Uterus (tissue), 4 donors: ENCODE measurements around the gene STK11. TPM values are rescaled to one million over a fixed set of nuclear protein-coding genes. Genes with fewer than 3 reads are reported as not detected.

Source experiments
- DNase-seq, 2 donors: peaks; one replicate each; pipeline ENCODE4 v3.0.0-alpha.2; 2019 to 2020
- H3K27ac ChIP-seq, 2 donors: fragments of 200-600 bp; sonication (generic); 1 replicate in 1 of 2; 2 replicates in 1 of 2; pipeline ENCODE4 v1.5.1; 2016 to 2018
- H3K27me3 ChIP-seq, 2 donors: fragments of 200-600 bp; sonication (generic); one replicate each; pipeline ENCODE4 v1.5.1; 2018 to 2019; ENCODE audit warnings: control low read depth in 1 of 2
- H3K36me3 ChIP-seq, 2 donors: fragments of 200-600 bp; sonication (generic); one replicate each; pipeline ENCODE4 v1.5.1; 2019; ENCODE audit warnings: control low read depth in 1 of 2
- H3K4me1 ChIP-seq, 2 donors: fragments of 200-600 bp; sonication (generic); one replicate each; pipeline ENCODE4 v1.5.1; 2018 to 2019; ENCODE audit warnings: control low read depth in 1 of 2
- H3K4me3 ChIP-seq, 2 donors: fragments of 200-600 bp; sonication (generic); 1 replicate in 1 of 2; 2 replicates in 1 of 2; pipeline ENCODE4 v1.5.1; 2018 to 2019; ENCODE audit warnings: mild to moderate bottlenecking in 1 of 2
- H3K9me3 ChIP-seq, 2 donors: fragments of 200-600 bp; sonication (generic); one replicate each; pipeline ENCODE4 v1.5.1; 2019; ENCODE audit warnings: control low read depth in 1 of 2
- POLR2A ChIP-seq, 2 donors: fragments of 450-650 bp; IDR thresholded peaks; one replicate each; pipeline ENCODE4 v1.6.1; 2016; ENCODE audit warnings: antibody characterized with exemption in 2 of 2, mild to moderate bottlenecking in 1 of 2, moderate library complexity in 1 of 2
- intact Hi-C: fragments of 100-400 bp; cut with DNase I; formaldehyde crosslinking; loops from one replicate; pipeline ENCODE4 v1.15.1; 2023; ENCODE audit warnings: low total_unique reads
- total RNA-seq, 4 donors: library from RNA; depleted of rRNA in 3 of 4; stranded (reverse); fragments of >200 nt in 3 of 4; gene quantifications; one replicate each; pipeline versions ENCODE4 v1.1.0 to v1.2.4, GENCODE V29; 2014 to 2023
- TF ChIP-seq, protein P1 (sequence below), 4 experiments: fragments of 200-600 bp in 2 of 4; fragments of 450-650 bp in 2 of 4; sonication (generic) in 2 of 4; IDR thresholded peaks; one replicate each; pipeline ENCODE4 v1.5.1; 2016 to 2019; ENCODE audit warnings: antibody characterized with exemption in 4 of 4, mild to moderate bottlenecking in 2 of 4, moderate library complexity in 1 of 4
- donor health status: DM: yes; HTN: yes; CAD: no.

STK11 gene
- total RNA-seq, 4 donors from 2014 or later: 17.4 to 62.8 (median 43.3) TPM

DNA sequence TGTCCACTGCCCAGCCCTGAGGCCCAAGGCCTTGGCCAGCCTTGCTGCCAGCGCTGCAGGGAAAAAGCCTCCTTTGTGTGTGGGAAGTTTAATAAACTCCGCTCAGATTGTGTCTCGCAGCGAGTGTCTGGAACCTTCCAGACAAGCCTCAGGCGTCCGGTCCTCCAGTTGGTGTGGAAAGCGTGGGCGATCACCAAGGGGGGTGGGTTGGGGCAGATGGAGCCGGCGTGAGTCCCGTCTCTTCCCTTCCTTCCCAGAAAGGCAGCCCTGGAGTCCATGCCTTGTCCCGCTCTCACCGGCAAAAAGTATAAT lies 4.6 kb downstream of the STK11 start:
- intact Hi-C loops: no loop called here
- no peaks in the 10 kb centered on the region for H3K36me3 ChIP-seq
- no peaks in the 10 kb centered on the region for H3K9me3 ChIP-seq
- no peak for DNase-seq
- no peaks in the 10 kb centered on the region for H3K27me3 ChIP-seq
- no peak overlapping the region for H3K4me3 ChIP-seq
- H3K27ac ChIP-seq: no peak overlapping the region
- no peak for TF ChIP-seq POLR2A (IDR thresholded peaks at IDR 0.05)
- TF ChIP-seq, protein P1, sequence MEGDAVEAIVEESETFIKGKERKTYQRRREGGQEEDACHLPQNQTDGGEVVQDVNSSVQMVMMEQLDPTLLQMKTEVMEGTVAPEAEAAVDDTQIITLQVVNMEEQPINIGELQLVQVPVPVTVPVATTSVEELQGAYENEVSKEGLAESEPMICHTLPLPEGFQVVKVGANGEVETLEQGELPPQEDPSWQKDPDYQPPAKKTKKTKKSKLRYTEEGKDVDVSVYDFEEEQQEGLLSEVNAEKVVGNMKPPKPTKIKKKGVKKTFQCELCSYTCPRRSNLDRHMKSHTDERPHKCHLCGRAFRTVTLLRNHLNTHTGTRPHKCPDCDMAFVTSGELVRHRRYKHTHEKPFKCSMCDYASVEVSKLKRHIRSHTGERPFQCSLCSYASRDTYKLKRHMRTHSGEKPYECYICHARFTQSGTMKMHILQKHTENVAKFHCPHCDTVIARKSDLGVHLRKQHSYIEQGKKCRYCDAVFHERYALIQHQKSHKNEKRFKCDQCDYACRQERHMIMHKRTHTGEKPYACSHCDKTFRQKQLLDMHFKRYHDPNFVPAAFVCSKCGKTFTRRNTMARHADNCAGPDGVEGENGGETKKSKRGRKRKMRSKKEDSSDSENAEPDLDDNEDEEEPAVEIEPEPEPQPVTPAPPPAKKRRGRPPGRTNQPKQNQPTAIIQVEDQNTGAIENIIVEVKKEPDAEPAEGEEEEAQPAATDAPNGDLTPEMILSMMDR (IDR thresholded peaks at IDR 0.05): no peak
- H3K4me1 ChIP-seq: peaks cover 1 to 28% of the 10 kb centered on the region in 2 donors

DNA sequence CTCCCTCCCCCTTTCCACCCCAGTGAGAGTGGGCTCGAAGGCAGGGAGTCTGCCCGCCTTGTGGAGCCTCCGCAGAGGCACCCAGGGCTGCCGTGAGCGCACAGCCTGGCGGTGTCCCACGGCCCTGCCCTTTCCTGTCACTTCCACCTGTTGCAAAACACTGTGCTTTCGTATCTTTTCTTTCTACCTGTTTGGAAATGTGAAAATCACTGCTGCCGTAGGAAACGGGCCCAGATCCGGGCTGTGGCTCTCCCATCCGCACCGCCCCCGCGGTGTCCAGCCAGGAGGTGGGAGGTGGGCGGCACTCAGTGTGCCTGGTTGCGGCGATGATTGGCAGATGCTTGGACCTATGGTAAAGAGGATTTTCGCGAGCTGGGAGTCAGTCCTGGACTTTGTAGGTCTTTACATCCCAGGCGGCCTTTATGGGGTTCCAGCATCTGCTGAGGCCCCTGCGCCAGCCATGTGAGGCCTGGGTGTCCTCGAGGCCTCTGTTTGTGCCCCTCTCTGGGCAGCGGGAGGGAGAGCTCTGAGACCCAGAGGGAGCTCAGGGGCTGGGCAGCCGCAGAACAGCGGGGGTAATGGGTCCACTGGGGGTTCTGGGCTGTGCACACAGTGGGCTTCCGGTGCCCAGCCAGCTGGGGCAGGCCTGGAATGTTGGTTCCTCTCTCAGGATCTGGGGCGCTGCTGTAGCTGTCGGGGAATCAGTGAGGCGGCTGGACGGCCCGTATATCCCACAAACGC lies 6.1 kb downstream of the STK11 start:
- no peaks in the 10 kb centered on the region for H3K9me3 ChIP-seq
- TF ChIP-seq POLR2A (IDR thresholded peaks at IDR 0.05): no peak
- TF ChIP-seq, protein P1 (IDR thresholded peaks at IDR 0.05): no peak
- peak; percentile 68 to 76 for DNase-seq
- H3K27me3 ChIP-seq: no peaks in the 10 kb centered on the region
- H3K4me1 ChIP-seq: peaks cover 4 to 31% of the 10 kb centered on the region in 2 donors
- intact Hi-C loops: no loop called here
- peak overlapping the region; percentile 28 to 44 for H3K27ac ChIP-seq
- H3K4me3 ChIP-seq: no peak overlapping the region
- no peaks in the 10 kb centered on the region for H3K36me3 ChIP-seq

DNA sequence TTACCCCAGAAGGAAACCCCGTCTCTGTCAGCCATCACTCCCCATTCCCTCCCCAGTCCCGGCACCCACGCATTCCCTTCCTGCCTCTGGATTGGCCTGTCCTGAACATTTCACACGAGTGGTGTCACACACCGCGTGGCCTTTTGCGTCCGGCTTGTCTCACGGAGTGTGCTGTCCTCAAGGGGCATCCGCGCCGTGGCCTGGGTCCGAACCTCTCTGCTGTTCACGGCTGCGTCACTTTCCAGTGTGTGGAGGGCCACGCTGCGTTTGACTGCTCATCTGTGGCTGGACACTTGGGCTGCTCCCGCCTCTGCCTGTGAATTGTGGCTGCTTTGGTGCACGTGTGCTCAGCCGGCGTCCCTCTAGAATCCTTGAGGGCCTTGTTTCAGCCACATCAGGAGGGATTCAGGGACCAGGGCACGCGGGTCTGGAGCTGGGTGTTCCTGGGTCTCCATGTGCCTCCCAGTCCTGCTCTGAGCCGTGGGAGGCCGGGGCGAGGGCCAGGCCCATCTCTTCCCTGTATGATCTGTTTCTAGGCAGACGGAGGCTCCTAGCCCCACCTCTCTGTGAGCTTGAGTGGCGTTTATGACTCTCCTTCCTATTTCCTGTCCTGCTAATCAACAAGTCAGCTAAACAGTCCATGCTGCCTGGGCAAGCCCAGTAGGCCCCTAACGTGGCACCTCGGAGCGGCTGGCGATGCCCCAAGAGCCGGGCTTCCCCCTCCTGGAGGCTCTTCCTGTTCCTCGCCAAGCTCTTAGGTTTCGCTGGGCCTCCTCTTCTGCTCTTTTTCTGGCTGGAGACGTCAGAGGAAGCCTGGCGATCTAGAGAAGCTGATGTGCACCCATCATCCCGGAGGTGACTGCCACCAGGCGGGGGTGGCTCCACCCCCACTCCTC lies 8.1 kb downstream of the STK11 start:
- TF ChIP-seq POLR2A (IDR thresholded peaks at IDR 0.05): peak in 1 of 2 donors; percentile 17
- TF ChIP-seq, protein P1 (IDR thresholded peaks at IDR 0.05): no peak
- Histone ChIP-seq H3K36me3 (no peaks in the 10 kb centered on the region), H3K4me3 (no peak overlapping the region), H3K9me3 (no peaks in the 10 kb centered on the region), H3K4me1 (peaks cover 4 to 31% of the 10 kb centered on the region in 2 donors), H3K27ac (peak overlapping the region; percentile 72 to 81), H3K27me3 (no peaks in the 10 kb centered on the region)
- intact Hi-C loops: no loop called here
- peak; percentile 60 to 66 for DNase-seq

DNA sequence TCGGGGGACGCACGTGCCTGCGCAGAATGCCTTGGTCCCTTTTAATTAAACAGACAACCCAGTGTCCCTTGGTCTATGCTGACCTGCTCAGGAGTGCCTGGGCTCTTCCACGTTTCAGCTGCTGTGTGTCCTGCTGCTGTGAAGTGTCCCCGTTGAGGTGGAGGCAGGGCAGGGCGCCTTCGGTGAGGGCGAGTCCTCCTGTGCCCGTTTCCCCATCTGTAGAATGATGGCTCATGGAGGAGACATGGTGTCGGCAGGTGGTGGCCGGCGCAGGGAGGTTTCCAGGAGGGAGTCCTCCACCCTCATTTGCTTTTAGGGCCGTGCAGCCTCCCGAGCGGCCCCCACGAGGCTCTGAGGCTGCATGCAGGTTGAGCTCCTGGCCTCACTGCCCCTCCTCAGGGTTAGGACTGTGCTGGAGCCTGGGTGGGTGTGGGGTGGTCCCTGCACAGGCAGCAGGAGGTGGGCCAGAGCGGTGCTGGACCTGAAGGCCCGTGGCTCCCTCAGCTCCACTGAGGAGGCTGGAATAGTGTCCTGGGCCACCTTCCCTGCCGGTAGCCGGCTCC lies 8.8 kb downstream of the STK11 start:
- no peak for DNase-seq
- peaks cover 4 to 27% of the 10 kb centered on the region in 2 donors for H3K4me1 ChIP-seq
- no peaks in the 10 kb centered on the region for H3K9me3 ChIP-seq
- H3K36me3 ChIP-seq: no peaks in the 10 kb centered on the region
- TF ChIP-seq POLR2A (IDR thresholded peaks at IDR 0.05): no peak
- TF ChIP-seq, protein P1 (IDR thresholded peaks at IDR 0.05): no peak
- no peak overlapping the region for H3K4me3 ChIP-seq
- no peaks in the 10 kb centered on the region for H3K27me3 ChIP-seq
- intact Hi-C loops: no loop called here
- peak overlapping the region; percentile 72 to 81 for H3K27ac ChIP-seq
